ENCODE data around the gene COL5A3. TPM values are rescaled to one million over a fixed set of nuclear protein-coding genes. Genes with fewer than 3 reads are reported as not detected.
"Not testable (repeated sequence)": the region's sequence is repeated elsewhere in the genome, so short reads cannot be mapped to it uniquely, and the experiment has no call there.

Gene COL5A3
- total RNA-seq, 2 experiments from 2014 or later, result 0.40 to 0.57 TPM

- Mint-ChIP-seq H3K27ac (no peak overlapping the region), H3K27me3 (peaks cover 13% of the 10 kb centered on the region), H3K36me3 (ENCODE audit: low read depth) (no peaks in the 10 kb centered on the region), H3K4me1 (no peaks in the 10 kb centered on the region), H3K9me3 (no peaks in the 10 kb centered on the region), H3K4me3 (no peak overlapping the region)
- ChIA-PET POLR2A (interaction anchor here (0.5 kb wide), 1 partner anchor 135 kb away, joined by 3 read pairs; no protein-coding TSS in a partner anchor), CTCF (interaction anchor here (0.9 kb wide), 1 partner anchor 39 kb away, joined by 3 read pairs; no protein-coding TSS in a partner anchor)
- no peak for DNase-seq
Measured at GRCh38 chr19:9961103-9961502, 49.2 kb downstream of the COL5A3 start.

- no peak overlapping the region for H3K4me3 Mint-ChIP-seq
- no peak overlapping the region for H3K27ac Mint-ChIP-seq
- CTCF ChIA-PET, result no interaction called here
- POLR2A ChIA-PET, result interaction anchor here (0.6 kb wide), 1 partner anchor 1268 kb away, joined by 3 read pairs; no protein-coding TSS in a partner anchor
- H3K27me3 Mint-ChIP-seq, result peaks cover 2% of the 10 kb centered on the region
- H3K4me1 Mint-ChIP-seq, result no peaks in the 10 kb centered on the region
- no peaks in the 10 kb centered on the region for H3K36me3 Mint-ChIP-seq (ENCODE audit: low read depth)
- no peaks in the 10 kb centered on the region for H3K9me3 Mint-ChIP-seq
- DNase-seq, result no peak
Measured at GRCh38 chr19:9958379-9958821, 51.9 kb downstream of the COL5A3 start.

GRCh38 chr19:9956956-9957355 is 53.3 kb downstream of the COL5A3 start:
- H3K27ac Mint-ChIP-seq, result no peak overlapping the region

GRCh38 chr19:9953802-9954542 is 56.3 kb downstream of the COL5A3 start:
- H3K27ac Mint-ChIP-seq, result no peak overlapping the region
- no peaks in the 10 kb centered on the region for H3K27me3 Mint-ChIP-seq
- no peaks in the 10 kb centered on the region for H3K4me1 Mint-ChIP-seq
- no peak for DNase-seq
- no peaks in the 10 kb centered on the region for H3K36me3 Mint-ChIP-seq (ENCODE audit: low read depth)
- H3K4me3 Mint-ChIP-seq, result no peak overlapping the region
- no peaks in the 10 kb centered on the region for H3K9me3 Mint-ChIP-seq
- ChIA-PET POLR2A (no interaction called here), CTCF (no interaction called here)

More at GRCh38 chr19:9956956-9957355, 53.3 kb downstream of the COL5A3 start:
- CTCF ChIA-PET, result interaction anchor here (0.6 kb wide), 1 partner anchor 32 kb away, joined by 8 read pairs; no protein-coding TSS in a partner anchor
- Mint-ChIP-seq H3K27me3 (peaks cover 2% of the 10 kb centered on the region), H3K4me1 (no peaks in the 10 kb centered on the region), H3K4me3 (no peak overlapping the region), H3K9me3 (no peaks in the 10 kb centered on the region), H3K36me3 (ENCODE audit: low read depth) (no peaks in the 10 kb centered on the region)
- POLR2A ChIA-PET, result no interaction called here
- DNase-seq, result no peak

GRCh38 chr19:9952276-9952675 is 58.0 kb downstream of the COL5A3 start:
- no peak overlapping the region for H3K27ac Mint-ChIP-seq
- no peaks in the 10 kb centered on the region for H3K36me3 Mint-ChIP-seq (ENCODE audit: low read depth)
- POLR2A ChIA-PET, result no interaction called here
- CTCF ChIA-PET, result interaction anchor here (0.6 kb wide), 1 partner anchor 1260 kb away, joined by 3 read pairs; no protein-coding TSS in a partner anchor
- H3K4me1 Mint-ChIP-seq, result no peaks in the 10 kb centered on the region
- no peak overlapping the region for H3K4me3 Mint-ChIP-seq
- peaks cover 2% of the 10 kb centered on the region for H3K27me3 Mint-ChIP-seq
- H3K9me3 Mint-ChIP-seq, result no peaks in the 10 kb centered on the region
- no peak for DNase-seq

GRCh38 chr19:9947441-9947840 is 62.9 kb downstream of the COL5A3 start:
- Mint-ChIP-seq H3K4me3 (no peak overlapping the region), H3K27me3 (peaks cover 2% of the 10 kb centered on the region), H3K27ac (no peak overlapping the region), H3K4me1 (no peaks in the 10 kb centered on the region), H3K9me3 (no peaks in the 10 kb centered on the region), H3K36me3 (ENCODE audit: low read depth) (no peaks in the 10 kb centered on the region)
- ChIA-PET POLR2A (no interaction called here), CTCF (no interaction called here)
- DNase-seq, result no peak

- DNase-seq; POLR2A ChIA-PET; H3K36me3 Mint-ChIP-seq (ENCODE audit: low read depth); H3K4me1 Mint-ChIP-seq; H3K4me3 Mint-ChIP-seq; H3K9me3 Mint-ChIP-seq; H3K27me3 Mint-ChIP-seq: not testable (repeated sequence)
- H3K27ac Mint-ChIP-seq, result peak overlapping the region; percentile 46
- CTCF ChIA-PET, result interaction anchor here (0.7 kb wide), 1 partner anchor 54 kb away, joined by 3 read pairs; no protein-coding TSS in a partner anchor
Measured at GRCh38 chr19:9946528-9947125, 63.7 kb downstream of the COL5A3 start.

GRCh38 chr19:9945319-9945966 is 64.9 kb downstream of the COL5A3 start:
- no peak for DNase-seq
- Mint-ChIP-seq H3K4me1 (no peaks in the 10 kb centered on the region), H3K9me3 (peaks cover 8% of the 10 kb centered on the region), H3K27me3 (peaks cover 10% of the 10 kb centered on the region), H3K27ac (no peak overlapping the region), H3K4me3 (no peak overlapping the region), H3K36me3 (ENCODE audit: low read depth) (no peaks in the 10 kb centered on the region)
- POLR2A ChIA-PET, result no interaction called here
- CTCF ChIA-PET, result interaction anchor here (1.1 kb wide), 1 partner anchor 14 kb away, joined by 3 read pairs; no protein-coding TSS in a partner anchor

- CTCF ChIA-PET, result interaction anchor here (0.6 to 1.7 kb wide), 4 partner anchors 11 to 1001 kb away, joined by 3 to 4 read pairs (median 4); no protein-coding TSS in a partner anchor
- no peaks in the 10 kb centered on the region for H3K4me1 Mint-ChIP-seq
- peaks cover 9% of the 10 kb centered on the region for H3K27me3 Mint-ChIP-seq
- peaks cover 8% of the 10 kb centered on the region for H3K9me3 Mint-ChIP-seq
- no peak overlapping the region for H3K4me3 Mint-ChIP-seq
- no peak overlapping the region for H3K27ac Mint-ChIP-seq
- POLR2A ChIA-PET, result no interaction called here
- DNase-seq, result no peak
- no peaks in the 10 kb centered on the region for H3K36me3 Mint-ChIP-seq (ENCODE audit: low read depth)
Measured at GRCh38 chr19:9943744-9944143, 66.6 kb downstream of the COL5A3 start.

- DNase-seq, result no peak
- no peaks in the 10 kb centered on the region for H3K36me3 Mint-ChIP-seq (ENCODE audit: low read depth)
- peaks cover 5% of the 10 kb centered on the region for H3K4me1 Mint-ChIP-seq
- ChIA-PET POLR2A (no interaction called here), CTCF (interaction anchor here (0.6 kb wide), 1 partner anchor 1198 kb away, joined by 3 read pairs; no protein-coding TSS in a partner anchor)
- H3K4me3 Mint-ChIP-seq, result no peak overlapping the region
- peaks cover 8% of the 10 kb centered on the region for H3K9me3 Mint-ChIP-seq
- H3K27ac Mint-ChIP-seq, result no peak overlapping the region
- H3K27me3 Mint-ChIP-seq, result peaks cover 19% of the 10 kb centered on the region
Measured at GRCh38 chr19:9941671-9942070, 68.6 kb downstream of the COL5A3 start.

GRCh38 chr19:9941231-9941630 is 69.1 kb downstream of the COL5A3 start:
- H3K36me3 Mint-ChIP-seq (ENCODE audit: low read depth), result no peaks in the 10 kb centered on the region
- ChIA-PET CTCF (interaction anchor here (0.6 kb wide), 1 partner anchor 1198 kb away, joined by 3 read pairs; no protein-coding TSS in a partner anchor), POLR2A (no interaction called here)
- H3K9me3 Mint-ChIP-seq, result peaks cover 8% of the 10 kb centered on the region
- H3K4me1 Mint-ChIP-seq, result peaks cover 6% of the 10 kb centered on the region
- H3K27me3 Mint-ChIP-seq, result peaks cover 21% of the 10 kb centered on the region
- DNase-seq, result no peak
- H3K27ac Mint-ChIP-seq, result no peak overlapping the region
- H3K4me3 Mint-ChIP-seq, result no peak overlapping the region

- no peak overlapping the region for H3K27ac Mint-ChIP-seq
- H3K36me3 Mint-ChIP-seq (ENCODE audit: low read depth), result no peaks in the 10 kb centered on the region
- H3K9me3 Mint-ChIP-seq, result peaks cover 8% of the 10 kb centered on the region
- peaks cover 7% of the 10 kb centered on the region for H3K4me1 Mint-ChIP-seq
- peaks cover 22% of the 10 kb centered on the region for H3K27me3 Mint-ChIP-seq
- POLR2A ChIA-PET, result no interaction called here
- no peak overlapping the region for H3K4me3 Mint-ChIP-seq
- CTCF ChIA-PET, result no interaction called here
- no peak for DNase-seq
Measured at GRCh38 chr19:9940778-9941177, 69.5 kb downstream of the COL5A3 start.

Data from activated CD4-positive, alpha-beta T cell treated with anti-CD3 and anti-CD28 coated beads, Interleukin-2, amount 10 ng/mL, durations not matched to agents 7 days and 5 days (primary cell).